ENCODE measurements around the gene CYFIP2.
A peak's percentile ranks its signal among the peaks of the same experiment; 100 is the strongest.
"Not testable (repeated sequence)": the region's sequence is repeated elsewhere in the genome, so short reads cannot be mapped to it uniquely, and the experiment has no call there.

CYFIP2 gene

DNA sequence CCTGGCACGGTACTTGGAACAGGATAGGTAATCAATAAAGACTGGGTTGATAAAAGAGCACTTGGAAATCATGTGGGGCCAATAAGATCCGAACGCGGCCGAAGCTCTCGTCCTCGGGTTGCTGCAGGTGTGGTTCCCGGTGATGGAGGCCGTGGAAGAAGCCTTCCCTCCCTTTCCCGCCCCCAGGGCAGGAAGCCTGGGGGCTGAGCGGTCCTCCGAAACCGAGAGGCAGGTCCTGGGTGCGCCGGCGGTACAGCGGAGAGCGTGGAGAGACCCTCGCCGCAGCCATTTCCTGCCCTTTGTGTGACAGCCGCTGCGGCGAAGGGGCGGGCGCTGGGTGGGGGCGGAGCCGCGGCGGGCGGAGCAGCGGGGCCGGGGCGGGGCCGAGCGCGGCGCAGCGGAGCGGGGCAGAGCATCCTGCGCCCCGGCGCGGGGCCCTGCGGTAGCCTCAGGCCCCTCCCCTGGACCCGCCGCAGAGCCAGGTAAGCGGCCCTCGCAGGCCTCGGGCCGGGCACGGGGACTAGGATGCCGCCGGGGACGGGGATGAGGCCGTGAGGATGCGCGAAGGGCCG lies at the start of gene CYFIP2:
TSS of gene CYFIP2 (plus strand) at position 410 of the 572 bp plus-strand sequence. CDS start 19,239 bp downstream, outside the sequence.
- peak; percentile 75 for DNase-seq (ENCODE audit: low read depth, low spot score)

DNA sequence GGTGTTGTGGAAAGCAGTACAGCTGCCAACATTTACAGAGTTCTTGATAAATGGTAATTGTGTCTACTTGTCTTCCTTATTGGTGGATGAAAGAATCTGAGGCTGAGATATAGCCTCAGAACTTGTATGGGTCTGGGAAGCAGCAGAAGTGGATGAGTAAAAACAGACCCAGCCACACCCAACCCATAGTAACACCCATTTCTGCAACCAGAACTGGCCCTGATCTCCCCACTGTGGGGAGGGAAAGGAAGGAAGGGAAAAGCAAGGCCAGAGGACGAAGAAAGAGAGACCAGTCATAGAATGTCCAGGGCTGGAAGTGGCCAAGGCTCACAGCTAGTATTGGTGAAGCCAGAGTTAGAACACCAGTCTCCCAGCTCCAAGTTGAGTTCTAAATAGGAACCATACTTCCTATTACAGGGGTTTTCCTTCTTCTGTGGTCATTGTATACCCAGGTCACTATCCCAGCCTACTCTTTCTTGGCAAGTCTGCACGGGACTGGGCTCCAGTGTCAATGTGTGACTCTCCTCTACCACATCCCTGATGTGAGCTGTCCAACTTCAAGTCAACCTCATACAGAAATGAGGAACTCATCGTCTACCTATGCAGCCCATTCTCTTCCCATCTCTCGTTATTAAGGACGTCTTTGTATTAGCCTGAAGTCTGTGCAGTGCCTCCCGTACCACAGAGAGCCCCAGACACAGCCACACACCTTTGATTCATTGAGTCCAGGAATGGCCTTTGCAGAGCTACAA lies 49.4 kb upstream of the CYFIP2 start:
- no peak for DNase-seq (ENCODE audit: low read depth, low spot score)

DNA sequence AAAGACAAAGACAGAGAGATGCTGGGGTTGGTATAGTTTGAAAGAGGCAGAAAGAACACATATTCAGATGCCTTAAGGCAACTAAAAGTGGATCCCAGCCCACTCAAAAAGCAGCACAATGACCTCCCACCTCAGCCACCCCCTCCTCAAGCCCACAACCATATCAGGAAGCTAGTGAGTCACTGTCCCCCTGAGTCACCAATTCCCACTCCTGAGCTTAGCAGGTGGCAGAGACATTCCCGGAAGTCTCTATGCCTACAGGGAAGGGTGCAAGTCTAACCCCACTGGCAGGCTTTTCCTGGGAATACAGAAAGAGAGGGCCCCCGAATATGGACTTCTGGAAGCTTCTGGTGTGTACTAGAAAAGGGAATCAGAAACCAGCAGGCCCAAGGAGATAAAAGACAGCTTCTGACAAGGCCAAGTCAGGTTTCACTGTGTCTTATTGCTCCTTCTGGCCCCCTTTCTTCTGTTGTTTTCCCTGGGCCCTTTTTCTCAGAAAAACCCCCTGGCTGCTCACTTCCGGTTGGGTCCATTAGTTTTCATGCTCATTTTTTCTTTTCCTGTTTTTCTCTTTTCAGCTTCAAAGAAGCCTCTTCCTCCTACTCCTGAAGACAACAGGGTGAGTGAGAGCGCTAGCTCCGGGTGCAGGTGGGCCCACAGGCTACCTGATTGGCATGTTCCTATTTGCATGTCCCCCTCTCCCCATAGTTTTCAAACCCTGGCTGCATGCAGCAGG lies 48.5 kb upstream of the CYFIP2 start:
- DNase-seq (ENCODE audit: low read depth, low spot score) = peak; percentile 5

DNA sequence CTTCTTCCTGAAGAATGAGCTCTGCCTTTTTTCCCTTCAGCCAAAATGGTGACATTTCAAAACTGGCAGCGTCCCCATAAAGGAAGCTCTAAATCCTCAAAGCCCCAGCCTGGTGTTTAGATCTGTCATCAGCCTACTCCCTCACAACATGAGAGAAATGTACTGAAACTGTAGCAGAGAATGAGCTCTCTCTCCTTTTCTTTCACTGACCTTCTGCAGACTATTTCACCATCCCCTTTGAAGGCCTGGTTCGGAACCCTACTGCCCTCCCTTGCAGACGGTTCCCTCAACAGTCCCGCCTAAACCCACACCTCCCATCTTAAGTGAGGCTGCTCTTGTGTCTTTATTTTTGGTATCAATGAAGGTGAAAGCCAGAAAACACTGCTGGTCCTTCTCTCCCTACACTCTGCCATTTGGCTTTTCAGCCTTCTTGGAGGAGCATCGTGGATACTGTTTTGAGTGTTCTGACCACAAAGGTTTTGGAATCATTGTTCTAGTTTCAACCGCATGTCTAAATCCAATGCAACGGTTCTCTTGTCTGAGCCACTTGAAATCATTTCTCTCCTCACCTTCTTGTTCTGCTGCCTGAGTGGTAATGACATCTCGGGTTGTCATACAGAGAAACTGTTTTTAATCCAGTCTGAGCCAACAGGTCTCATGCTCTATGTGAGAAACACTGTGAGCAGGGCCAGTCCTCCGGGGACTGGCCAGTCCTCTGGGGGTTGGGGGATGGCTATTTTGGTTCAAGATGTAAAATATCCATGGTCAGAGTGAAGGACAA lies 46.2 kb upstream of the CYFIP2 start:
- no peak for DNase-seq (ENCODE audit: low read depth, low spot score)

GRCh38 chr5:157221959-157222358 lies 44.0 kb upstream of the CYFIP2 start:
- no peak for DNase-seq (ENCODE audit: low read depth, low spot score)

DNA sequence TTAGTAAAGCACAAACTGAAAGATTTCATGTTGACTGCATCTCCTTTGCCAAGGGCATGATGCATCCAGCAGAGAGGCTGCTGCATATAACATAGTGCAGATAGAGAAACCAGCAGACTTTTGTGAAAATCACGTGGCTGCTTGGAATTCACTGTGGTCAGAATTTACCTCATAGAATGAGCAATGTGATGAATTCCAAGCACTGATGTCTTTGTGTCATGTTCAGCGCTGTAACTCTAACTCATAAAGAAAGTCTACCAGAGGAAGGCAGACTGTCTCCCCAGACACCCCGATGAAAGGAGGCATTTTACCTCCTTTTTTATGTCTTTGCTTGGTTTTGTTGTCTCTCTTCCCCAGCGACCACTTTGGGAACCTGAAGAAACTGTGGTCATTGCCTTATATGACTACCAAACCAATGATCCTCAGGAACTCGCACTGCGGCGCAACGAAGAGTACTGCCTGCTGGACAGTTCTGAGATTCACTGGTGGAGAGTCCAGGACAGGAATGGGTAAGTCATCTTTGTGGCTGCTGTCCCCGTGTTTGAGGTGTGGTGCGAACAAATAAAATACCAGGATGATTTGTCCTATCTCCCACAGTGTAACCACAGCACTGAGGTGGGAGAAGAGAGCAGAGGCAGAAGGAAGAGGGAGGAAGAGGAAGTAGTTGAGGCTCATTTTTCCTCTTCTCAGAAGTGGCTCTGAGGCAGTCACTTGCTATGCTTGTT lies 43.3 kb upstream of the CYFIP2 start:
- peak; percentile 88 for DNase-seq (ENCODE audit: low read depth, low spot score)

- DNase-seq (ENCODE audit: low read depth, low spot score) = no peak
Observed at GRCh38 chr5:157225469-157226422, 40.2 kb upstream of the CYFIP2 start.

DNA sequence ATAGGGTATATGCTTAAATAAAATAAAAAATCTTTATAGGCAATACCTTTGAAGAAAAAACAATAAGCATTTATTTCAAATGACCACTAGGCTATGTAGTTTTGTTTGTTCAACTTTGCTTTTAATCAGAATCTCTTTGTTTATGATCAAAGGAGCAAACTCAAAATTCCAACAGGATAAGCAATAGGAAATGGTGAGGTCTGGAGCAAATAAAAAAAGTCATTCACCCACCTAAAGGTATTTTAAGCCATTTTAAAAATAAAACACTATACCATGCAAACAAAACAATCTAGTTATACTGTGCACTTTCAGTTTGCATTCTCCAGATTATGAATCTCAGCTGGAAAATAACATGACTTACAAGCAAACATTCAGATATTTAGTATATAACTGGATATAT lies 35.3 kb upstream of the CYFIP2 start:
- no peak for DNase-seq (ENCODE audit: low read depth, low spot score)

- DNase-seq (ENCODE audit: low read depth, low spot score) = peak; percentile 15
Observed at GRCh38 chr5:157232706-157233105, 33.2 kb upstream of the CYFIP2 start.

GRCh38 chr5:157233515-157233914 lies 32.4 kb upstream of the CYFIP2 start:
- no peak for DNase-seq (ENCODE audit: low read depth, low spot score)

- no peak for DNase-seq (ENCODE audit: low read depth, low spot score)
Observed at GRCh38 chr5:157236423-157236822, 29.5 kb upstream of the CYFIP2 start.

GRCh38 chr5:157241483-157241882 lies 24.4 kb upstream of the CYFIP2 start:
- DNase-seq (ENCODE audit: low read depth, low spot score) = peak; percentile 45

DNA sequence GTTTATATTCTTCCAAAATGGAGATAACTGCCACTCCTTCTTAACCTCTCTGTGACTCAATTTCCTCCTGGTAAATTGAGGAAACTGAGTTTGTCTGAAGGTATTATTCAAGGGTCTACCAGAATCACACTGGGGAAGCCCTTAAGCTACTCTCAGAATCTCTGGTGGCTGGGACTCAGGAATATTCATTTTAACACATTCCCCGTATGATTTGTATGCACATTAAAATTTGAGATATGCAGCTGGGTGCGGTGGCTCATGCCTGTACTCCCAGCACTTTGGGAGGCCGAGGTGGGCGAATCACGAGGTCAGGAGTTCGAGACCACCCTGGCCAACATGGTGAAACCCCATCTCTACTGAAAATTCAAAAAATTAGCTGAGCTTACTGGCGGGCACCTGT lies 21.2 kb upstream of the CYFIP2 start:
- not testable (repeated sequence) for DNase-seq (ENCODE audit: low read depth, low spot score)

DNA sequence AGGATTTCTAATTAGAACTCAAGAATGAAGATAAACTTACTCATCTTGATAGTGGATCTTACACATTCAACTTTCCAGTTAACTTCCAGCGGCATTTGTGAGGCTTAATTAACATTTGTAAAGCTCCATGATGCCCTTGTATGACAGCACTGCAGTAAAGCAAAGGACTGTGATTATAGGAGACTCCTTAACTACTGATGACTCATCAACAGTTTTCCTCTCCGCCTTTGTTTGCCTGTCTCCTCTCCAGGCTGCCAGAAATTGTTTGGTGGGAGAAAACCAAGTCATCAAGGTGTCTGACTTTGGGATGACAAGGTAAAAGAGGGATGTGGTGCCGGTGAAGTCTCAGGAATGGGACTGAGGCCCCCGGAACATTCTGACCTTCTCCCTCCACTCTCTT lies 20.4 kb upstream of the CYFIP2 start:
- DNase-seq (ENCODE audit: low read depth, low spot score) = peak; percentile 60

DNA sequence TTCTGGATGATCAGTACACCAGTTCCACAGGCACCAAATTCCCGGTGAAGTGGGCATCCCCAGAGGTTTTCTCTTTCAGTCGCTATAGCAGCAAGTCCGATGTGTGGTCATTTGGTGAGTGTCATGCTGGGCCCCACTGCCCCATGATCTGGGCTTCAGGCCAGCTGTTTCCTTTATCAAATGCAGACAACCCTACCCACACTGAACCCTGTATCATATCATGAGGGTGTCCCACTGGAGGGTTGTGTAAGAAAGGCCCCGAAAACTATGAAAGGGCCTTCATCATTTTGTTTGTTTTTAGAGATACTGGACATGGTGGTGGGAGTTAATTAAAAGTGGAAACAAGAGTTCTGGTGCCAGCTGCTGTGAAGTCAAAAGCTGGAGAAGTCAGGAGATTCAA lies 20.0 kb upstream of the CYFIP2 start:
- peak; percentile 13 for DNase-seq (ENCODE audit: low read depth, low spot score)

DNA sequence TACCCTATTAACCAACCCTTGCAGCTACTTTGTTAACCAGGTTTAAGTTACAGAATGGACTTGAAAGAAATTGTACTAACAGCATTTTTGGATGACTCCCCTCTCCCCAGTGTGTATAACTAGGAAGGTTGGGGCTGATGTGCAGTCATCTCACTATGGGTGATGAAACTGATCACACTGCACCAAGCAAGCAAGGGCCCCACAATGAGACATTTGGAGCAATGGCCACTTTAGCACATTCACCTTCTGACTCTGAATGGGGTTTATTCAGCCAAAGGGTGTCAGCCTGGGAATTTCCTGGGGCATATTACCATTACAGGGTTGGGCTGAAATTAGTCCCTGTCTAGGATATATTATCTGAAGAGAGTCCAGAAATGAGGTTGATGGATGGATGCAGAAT lies 18.7 kb upstream of the CYFIP2 start:
- no peak for DNase-seq (ENCODE audit: low read depth, low spot score)

DNA sequence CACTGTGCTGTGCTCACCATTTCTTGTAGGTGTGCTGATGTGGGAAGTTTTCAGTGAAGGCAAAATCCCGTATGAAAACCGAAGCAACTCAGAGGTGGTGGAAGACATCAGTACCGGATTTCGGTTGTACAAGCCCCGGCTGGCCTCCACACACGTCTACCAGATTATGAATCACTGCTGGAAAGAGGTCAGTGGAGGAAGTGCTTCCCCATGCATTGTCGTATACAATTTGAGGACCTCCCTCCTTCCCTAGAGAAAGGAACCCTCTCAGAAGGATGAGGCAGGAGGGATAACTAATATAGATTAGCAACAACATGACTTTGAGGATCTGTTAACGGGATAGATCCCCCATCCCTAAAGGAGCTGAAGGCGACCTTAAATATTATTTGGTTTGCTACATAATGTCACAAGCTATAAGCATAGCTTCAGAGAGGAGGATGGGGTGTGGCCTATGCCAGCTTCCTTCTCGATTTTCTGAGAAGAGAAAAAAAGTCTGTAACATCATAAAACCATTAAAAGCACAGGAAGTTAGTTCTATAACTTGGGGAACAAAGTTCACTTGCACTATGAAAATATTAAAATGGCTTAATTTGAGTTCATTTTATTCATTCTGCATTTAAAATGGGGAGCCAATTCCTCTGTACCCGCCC lies 17.0 kb upstream of the CYFIP2 start:
- DNase-seq (ENCODE audit: low read depth, low spot score) = no peak

GRCh38 chr5:157252711-157253465 lies 13.0 kb upstream of the CYFIP2 start:
- peak; percentile 47 for DNase-seq (ENCODE audit: low read depth, low spot score)

DNA sequence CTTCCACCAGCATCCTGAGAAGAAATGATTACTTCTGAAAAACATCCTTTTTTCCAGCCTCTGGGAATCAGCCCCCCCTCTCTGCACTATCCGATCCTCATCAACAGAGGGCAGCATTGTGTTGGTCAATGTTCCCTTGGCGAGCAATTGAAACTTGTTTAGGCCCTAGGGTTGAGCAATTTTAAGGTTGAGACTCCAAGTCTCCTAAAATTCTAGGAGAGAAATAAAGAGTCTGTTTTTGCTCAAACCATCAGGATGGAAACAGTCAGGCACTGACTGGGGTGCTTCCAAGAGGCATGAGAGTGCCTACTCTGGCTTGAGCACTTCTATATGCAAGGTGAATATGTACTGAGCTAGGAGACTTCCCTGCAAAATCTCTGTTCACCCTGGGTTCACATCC lies 12.4 kb upstream of the CYFIP2 start:
- peak; percentile 69 for DNase-seq (ENCODE audit: low read depth, low spot score)
